GM23338 (cell line): ENCODE measurements around the gene DAPK1. TPM values are rescaled to one million over a fixed set of nuclear protein-coding genes. Genes with fewer than 3 reads are reported as not detected.

Experiments
- ATAC-seq: fragments of 200-7000 bp; cut with Tn5 transposase; 3 replicates; pipeline ENCODE4 v1.9.1; 2020
- DNase-seq: peaks from one replicate; pipeline ENCODE4 v3.0.0-alpha.2; 2015; ENCODE audit warnings: low spot score
- H2AFZ ChIP-seq: fragments of 200-600 bp; sonication (generic); 2 replicates; pipeline ENCODE4 v1.8.0; 2016; ENCODE audit warnings: antibody characterized with exemption, mild to moderate bottlenecking, moderate library complexity
- H3F3A ChIP-seq: fragments of 200-600 bp; sonication (generic); replicated peaks from 2 replicates; pipeline ENCODE4 v1.8.0; 2017; ENCODE audit warnings: antibody characterized with exemption, mixed run types, low read depth
- H3K27ac ChIP-seq: fragments of 200-600 bp; sonication (generic); 2 replicates; pipeline ENCODE4 v1.6.1; 2016; ENCODE audit warnings: low read depth
- H3K27me3 ChIP-seq: fragments of 200-600 bp; sonication (generic); 2 replicates; pipeline ENCODE4 v1.8.0; 2016; ENCODE audit warnings: mild to moderate bottlenecking, mixed run types, moderate library complexity; ENCODE audit not compliant: insufficient read depth
- H3K36me3 ChIP-seq: fragments of 200-600 bp; sonication (generic); 2 replicates; pipeline ENCODE4 v1.8.0; 2016; ENCODE audit warnings: mild to moderate bottlenecking; ENCODE audit not compliant: insufficient read depth
- H3K4me1 ChIP-seq: fragments of 200-600 bp; sonication (generic); 2 replicates; pipeline ENCODE4 v1.8.0; 2016; ENCODE audit warnings: mild to moderate bottlenecking, moderate library complexity; ENCODE audit not compliant: insufficient read depth
- H3K4me2 ChIP-seq: fragments of 200-600 bp; sonication (generic); 2 replicates; pipeline ENCODE4 v1.7.1; 2017; ENCODE audit warnings: mixed run types
- H3K4me3 ChIP-seq: fragments of 200-600 bp; sonication (generic); 2 replicates; pipeline ENCODE4 v1.6.1; 2016; ENCODE audit warnings: mixed run types
- H3K79me2 ChIP-seq: fragments of 200-600 bp; sonication (generic); replicated peaks from 2 replicates; pipeline ENCODE4 v1.8.0; 2017; ENCODE audit warnings: mild to moderate bottlenecking; ENCODE audit not compliant: insufficient read depth
- H3K9me2 ChIP-seq: fragments of 200-600 bp; sonication (generic); 2 replicates; pipeline ENCODE4 v1.8.0; 2017; ENCODE audit not compliant: insufficient read depth
- H4K20me1 ChIP-seq: fragments of 200-600 bp; sonication (generic); replicated peaks from 2 replicates; pipeline ENCODE4 v1.8.0; 2017; ENCODE audit warnings: mild to moderate bottlenecking; ENCODE audit not compliant: insufficient read depth
- H3K27ac Mint-ChIP-seq: 2 replicates; pipeline ENCODE4 v1.8.0; 2020; ENCODE audit warnings: inconsistent platforms, mild to moderate bottlenecking, moderate library complexity, mixed read lengths
- H3K27me3 Mint-ChIP-seq: 3 replicates; pipeline ENCODE4 v1.8.0; 2022; ENCODE audit warnings: low read depth, mild to moderate bottlenecking, moderate library complexity, mixed read lengths, inconsistent platforms; ENCODE audit not compliant: insufficient read depth, poor library complexity
- H3K36me3 Mint-ChIP-seq: 3 replicates; pipeline ENCODE4 v1.8.0; 2021; ENCODE audit warnings: low read depth, mild to moderate bottlenecking, inconsistent platforms, moderate library complexity, mixed read lengths
- H3K4me1 Mint-ChIP-seq: 3 replicates; pipeline ENCODE4 v1.8.0; 2020; ENCODE audit warnings: mild to moderate bottlenecking, inconsistent platforms, mixed read lengths
- H3K4me3 Mint-ChIP-seq: 3 replicates; pipeline ENCODE4 v1.8.0; 2021; ENCODE audit warnings: moderate library complexity, mild to moderate bottlenecking, inconsistent platforms, mixed read lengths
- H3K9me3 Mint-ChIP-seq: 3 replicates; pipeline ENCODE4 v1.8.0; 2020; ENCODE audit warnings: moderate library complexity, mild to moderate bottlenecking, inconsistent platforms, mixed read lengths
- CREB1 ChIP-seq: fragments of 250-450 bp; sonication (Bioruptor Pico); IDR thresholded peaks from 2 replicates; pipeline ENCODE4 v1.5.0; 2020; ENCODE audit warnings: low read depth, mild to moderate bottlenecking, moderate library complexity
- EZH2 ChIP-seq: fragments of 200-600 bp; sonication (generic); IDR thresholded peaks from one replicate; pipeline ENCODE4 v1.8.0; 2017; ENCODE audit warnings: antibody characterized with exemption, mild to moderate bottlenecking, low read depth; ENCODE audit not compliant: unreplicated experiment
- EZH2phosphoT487 ChIP-seq: fragments of 200-600 bp; sonication (generic); IDR thresholded peaks from one replicate; pipeline ENCODE4 v1.8.1; 2018; ENCODE audit warnings: antibody characterized with exemption; ENCODE audit not compliant: unreplicated experiment
- JUNB ChIP-seq: IDR thresholded peaks from one replicate; pipeline ENCODE4 v1.6.1; 2016; ENCODE audit warnings: antibody characterized with exemption; ENCODE audit not compliant: unreplicated experiment
- NANOG ChIP-seq: IDR thresholded peaks from 2 replicates; pipeline ENCODE4 v1.6.1; 2016; ENCODE audit warnings: antibody characterized with exemption, borderline replicate concordance
- POLR2AphosphoS5 ChIP-seq: IDR thresholded peaks from 2 replicates; pipeline ENCODE4 v1.6.1; 2016; ENCODE audit warnings: antibody characterized with exemption, low read depth
- STAT1 ChIP-seq: IDR thresholded peaks from one replicate; pipeline ENCODE4 v1.6.1; 2016; ENCODE audit warnings: antibody characterized with exemption; ENCODE audit not compliant: unreplicated experiment
- ZNF114 ChIP-seq: fragments of 250-450 bp; sonication (Bioruptor Pico); IDR thresholded peaks from 2 replicates; pipeline ENCODE4 v1.5.0; 2020; ENCODE audit warnings: mild to moderate bottlenecking, moderate library complexity
- ZNF331 ChIP-seq: fragments of 250-450 bp; sonication (Bioruptor Pico); IDR thresholded peaks from 2 replicates; pipeline ENCODE4 v1.5.0; 2020; ENCODE audit warnings: low read depth, mild to moderate bottlenecking, moderate library complexity
- polyA plus RNA-seq: library from polyadenylated mRNA; unstranded; fragments of >200 nt; fragmentation: Nextera tagmentation; extraction: Ambion mirVana; gene quantifications from 2 replicates; pipeline ENCODE4 v1.2.1, GENCODE V29; 2016
- total RNA-seq: library from RNA; depleted of rRNA; stranded (reverse); fragments of >200 nt; shearing (Covaris generic); gene quantifications from 2 replicates; pipeline ENCODE4 v1.2.3, GENCODE V29; 2014
- TF ChIP-seq, protein P1 (sequence below), 2 experiments: fragments of 200-600 bp in 1 of 2; sonication (generic) in 1 of 2; conservative IDR thresholded peaks; 2 replicates each; pipeline versions ENCODE4 v1.5.1 to v1.6.1; 2016 to 2017; ENCODE audit warnings: antibody characterized with exemption in 2 of 2, low read depth in 2 of 2, mild to moderate bottlenecking in 2 of 2, moderate library complexity in 1 of 2
- TF ChIP-seq, protein P2 (sequence below): fragments of 250-450 bp; sonication (Bioruptor Pico); IDR thresholded peaks from 2 replicates; pipeline ENCODE4 v1.5.0; 2020; ENCODE audit warnings: mild to moderate bottlenecking, moderate library complexity
- TF ChIP-seq, protein P3 (sequence below): IDR thresholded peaks from 2 replicates; pipeline ENCODE4 v1.6.1; 2016; ENCODE audit warnings: antibody characterized with exemption
- TF ChIP-seq, protein P4 (sequence below): IDR thresholded peaks from one replicate; pipeline ENCODE4 v1.6.1; 2018; ENCODE audit warnings: antibody characterized with exemption; ENCODE audit not compliant: unreplicated experiment

DAPK1 gene
- total and polyA plus RNA-seq, 2 experiments from 2014 or later: 37.0 to 134 TPM

DNA sequence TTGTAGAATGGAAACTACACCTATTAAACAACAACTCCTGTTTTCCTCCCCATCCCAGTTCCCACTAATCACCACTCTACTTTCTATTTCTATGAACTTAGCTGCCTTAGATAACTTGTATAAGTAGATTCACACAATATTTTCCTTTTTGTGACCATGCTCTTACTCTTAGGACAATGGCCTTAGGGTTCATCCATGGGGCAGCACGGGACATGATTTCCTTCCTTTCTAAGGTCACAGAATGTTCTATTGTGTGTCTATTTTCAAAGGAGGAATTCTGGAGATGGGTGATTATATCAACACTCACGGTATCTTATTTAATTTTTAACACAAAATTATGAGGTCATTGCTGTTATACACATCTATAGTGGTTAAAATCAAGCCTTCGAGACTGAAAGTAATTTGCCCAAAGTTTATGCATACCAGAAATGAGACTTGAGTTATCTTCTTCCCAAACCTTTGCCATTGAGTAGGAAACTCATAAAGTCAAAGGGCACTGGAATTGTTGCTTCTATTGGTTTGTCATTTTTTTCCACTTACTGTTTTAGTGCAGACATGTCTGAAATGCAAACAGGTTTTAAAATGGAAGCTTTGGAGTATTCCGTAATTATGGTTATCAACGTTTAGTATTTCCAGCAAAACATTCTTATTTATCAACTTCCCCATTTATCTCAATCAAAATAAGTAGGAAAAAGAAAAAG is 251.8 kb downstream of the DAPK1 start:
- Histone ChIP-seq H3K4me1 (no peaks in the 10 kb centered on the region), H3K36me3 (no peaks in the 10 kb centered on the region; the same call in 1 of the 2 replicates), H3K9me2 (no peaks in the 10 kb centered on the region), H3K27ac (no peak overlapping the region), H3K79me2 (no peaks in the 10 kb centered on the region), H3K27me3 (no peaks in the 10 kb centered on the region), H2AFZ (no peak overlapping the region), H3F3A (no peaks in the 10 kb centered on the region), H4K20me1 (no peaks in the 10 kb centered on the region), H3K4me2 (no peak overlapping the region), H3K4me3 (no peak overlapping the region)
- no peaks in the 10 kb centered on the region for H3K36me3 Mint-ChIP-seq
- TF ChIP-seq, protein P1, sequence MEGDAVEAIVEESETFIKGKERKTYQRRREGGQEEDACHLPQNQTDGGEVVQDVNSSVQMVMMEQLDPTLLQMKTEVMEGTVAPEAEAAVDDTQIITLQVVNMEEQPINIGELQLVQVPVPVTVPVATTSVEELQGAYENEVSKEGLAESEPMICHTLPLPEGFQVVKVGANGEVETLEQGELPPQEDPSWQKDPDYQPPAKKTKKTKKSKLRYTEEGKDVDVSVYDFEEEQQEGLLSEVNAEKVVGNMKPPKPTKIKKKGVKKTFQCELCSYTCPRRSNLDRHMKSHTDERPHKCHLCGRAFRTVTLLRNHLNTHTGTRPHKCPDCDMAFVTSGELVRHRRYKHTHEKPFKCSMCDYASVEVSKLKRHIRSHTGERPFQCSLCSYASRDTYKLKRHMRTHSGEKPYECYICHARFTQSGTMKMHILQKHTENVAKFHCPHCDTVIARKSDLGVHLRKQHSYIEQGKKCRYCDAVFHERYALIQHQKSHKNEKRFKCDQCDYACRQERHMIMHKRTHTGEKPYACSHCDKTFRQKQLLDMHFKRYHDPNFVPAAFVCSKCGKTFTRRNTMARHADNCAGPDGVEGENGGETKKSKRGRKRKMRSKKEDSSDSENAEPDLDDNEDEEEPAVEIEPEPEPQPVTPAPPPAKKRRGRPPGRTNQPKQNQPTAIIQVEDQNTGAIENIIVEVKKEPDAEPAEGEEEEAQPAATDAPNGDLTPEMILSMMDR (conservative IDR thresholded peaks at IDR 0.05; ENCODE audit: low read depth in 2 of 2): no peak
- no peak for TF ChIP-seq POLR2AphosphoS5
- no peak for TF ChIP-seq ZNF114 (CRISPR knock-in tag)
- no peak for TF ChIP-seq STAT1
- TF ChIP-seq JUNB: no peak
- TF ChIP-seq ZNF331 (CRISPR knock-in tag): no peak
- no peak for TF ChIP-seq CREB1 (CRISPR knock-in tag)
- no peak for TF ChIP-seq EZH2phosphoT487
- no peak for TF ChIP-seq NANOG
- TF ChIP-seq, protein P2, sequence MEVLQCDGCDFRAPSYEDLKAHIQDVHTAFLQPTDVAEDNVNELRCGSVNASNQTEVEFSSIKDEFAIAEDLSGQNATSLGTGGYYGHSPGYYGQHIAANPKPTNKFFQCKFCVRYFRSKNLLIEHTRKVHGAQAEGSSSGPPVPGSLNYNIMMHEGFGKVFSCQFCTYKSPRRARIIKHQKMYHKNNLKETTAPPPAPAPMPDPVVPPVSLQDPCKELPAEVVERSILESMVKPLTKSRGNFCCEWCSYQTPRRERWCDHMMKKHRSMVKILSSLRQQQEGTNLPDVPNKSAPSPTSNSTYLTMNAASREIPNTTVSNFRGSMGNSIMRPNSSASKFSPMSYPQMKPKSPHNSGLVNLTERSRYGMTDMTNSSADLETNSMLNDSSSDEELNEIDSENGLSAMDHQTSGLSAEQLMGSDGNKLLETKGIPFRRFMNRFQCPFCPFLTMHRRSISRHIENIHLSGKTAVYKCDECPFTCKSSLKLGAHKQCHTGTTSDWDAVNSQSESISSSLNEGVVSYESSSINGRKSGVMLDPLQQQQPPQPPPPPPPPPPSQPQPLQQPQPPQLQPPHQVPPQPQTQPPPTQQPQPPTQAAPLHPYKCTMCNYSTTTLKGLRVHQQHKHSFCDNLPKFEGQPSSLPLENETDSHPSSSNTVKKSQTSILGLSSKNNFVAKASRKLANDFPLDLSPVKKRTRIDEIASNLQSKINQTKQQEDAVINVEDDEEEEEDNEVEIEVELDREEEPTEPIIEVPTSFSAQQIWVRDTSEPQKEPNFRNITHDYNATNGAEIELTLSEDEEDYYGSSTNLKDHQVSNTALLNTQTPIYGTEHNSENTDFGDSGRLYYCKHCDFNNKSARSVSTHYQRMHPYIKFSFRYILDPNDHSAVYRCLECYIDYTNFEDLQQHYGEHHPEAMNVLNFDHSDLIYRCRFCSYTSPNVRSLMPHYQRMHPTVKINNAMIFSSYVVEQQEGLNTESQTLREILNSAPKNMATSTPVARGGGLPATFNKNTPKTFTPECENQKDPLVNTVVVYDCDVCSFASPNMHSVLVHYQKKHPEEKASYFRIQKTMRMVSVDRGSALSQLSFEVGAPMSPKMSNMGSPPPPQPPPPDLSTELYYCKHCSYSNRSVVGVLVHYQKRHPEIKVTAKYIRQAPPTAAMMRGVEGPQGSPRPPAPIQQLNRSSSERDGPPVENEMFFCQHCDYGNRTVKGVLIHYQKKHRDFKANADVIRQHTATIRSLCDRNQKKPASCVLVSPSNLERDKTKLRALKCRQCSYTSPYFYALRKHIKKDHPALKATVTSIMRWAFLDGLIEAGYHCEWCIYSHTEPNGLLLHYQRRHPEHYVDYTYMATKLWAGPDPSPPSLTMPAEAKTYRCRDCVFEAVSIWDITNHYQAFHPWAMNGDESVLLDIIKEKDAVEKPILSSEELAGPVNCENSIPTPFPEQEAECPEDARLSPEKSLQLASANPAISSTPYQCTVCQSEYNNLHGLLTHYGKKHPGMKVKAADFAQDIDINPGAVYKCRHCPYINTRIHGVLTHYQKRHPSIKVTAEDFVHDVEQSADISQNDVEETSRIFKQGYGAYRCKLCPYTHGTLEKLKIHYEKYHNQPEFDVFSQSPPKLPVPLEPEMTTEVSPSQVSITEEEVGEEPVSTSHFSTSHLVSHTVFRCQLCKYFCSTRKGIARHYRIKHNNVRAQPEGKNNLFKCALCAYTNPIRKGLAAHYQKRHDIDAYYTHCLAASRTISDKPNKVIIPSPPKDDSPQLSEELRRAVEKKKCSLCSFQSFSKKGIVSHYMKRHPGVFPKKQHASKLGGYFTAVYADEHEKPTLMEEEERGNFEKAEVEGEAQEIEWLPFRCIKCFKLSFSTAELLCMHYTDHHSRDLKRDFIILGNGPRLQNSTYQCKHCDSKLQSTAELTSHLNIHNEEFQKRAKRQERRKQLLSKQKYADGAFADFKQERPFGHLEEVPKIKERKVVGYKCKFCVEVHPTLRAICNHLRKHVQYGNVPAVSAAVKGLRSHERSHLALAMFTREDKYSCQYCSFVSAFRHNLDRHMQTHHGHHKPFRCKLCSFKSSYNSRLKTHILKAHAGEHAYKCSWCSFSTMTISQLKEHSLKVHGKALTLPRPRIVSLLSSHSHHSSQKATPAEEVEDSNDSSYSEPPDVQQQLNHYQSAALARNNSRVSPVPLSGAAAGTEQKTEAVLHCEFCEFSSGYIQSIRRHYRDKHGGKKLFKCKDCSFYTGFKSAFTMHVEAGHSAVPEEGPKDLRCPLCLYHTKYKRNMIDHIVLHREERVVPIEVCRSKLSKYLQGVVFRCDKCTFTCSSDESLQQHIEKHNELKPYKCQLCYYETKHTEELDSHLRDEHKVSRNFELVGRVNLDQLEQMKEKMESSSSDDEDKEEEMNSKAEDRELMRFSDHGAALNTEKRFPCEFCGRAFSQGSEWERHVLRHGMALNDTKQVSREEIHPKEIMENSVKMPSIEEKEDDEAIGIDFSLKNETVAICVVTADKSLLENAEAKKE (CRISPR knock-in tag): no peak
- TF ChIP-seq, protein P3, sequence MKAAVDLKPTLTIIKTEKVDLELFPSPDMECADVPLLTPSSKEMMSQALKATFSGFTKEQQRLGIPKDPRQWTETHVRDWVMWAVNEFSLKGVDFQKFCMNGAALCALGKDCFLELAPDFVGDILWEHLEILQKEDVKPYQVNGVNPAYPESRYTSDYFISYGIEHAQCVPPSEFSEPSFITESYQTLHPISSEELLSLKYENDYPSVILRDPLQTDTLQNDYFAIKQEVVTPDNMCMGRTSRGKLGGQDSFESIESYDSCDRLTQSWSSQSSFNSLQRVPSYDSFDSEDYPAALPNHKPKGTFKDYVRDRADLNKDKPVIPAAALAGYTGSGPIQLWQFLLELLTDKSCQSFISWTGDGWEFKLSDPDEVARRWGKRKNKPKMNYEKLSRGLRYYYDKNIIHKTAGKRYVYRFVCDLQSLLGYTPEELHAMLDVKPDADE: no peak
- TF ChIP-seq, protein P4, sequence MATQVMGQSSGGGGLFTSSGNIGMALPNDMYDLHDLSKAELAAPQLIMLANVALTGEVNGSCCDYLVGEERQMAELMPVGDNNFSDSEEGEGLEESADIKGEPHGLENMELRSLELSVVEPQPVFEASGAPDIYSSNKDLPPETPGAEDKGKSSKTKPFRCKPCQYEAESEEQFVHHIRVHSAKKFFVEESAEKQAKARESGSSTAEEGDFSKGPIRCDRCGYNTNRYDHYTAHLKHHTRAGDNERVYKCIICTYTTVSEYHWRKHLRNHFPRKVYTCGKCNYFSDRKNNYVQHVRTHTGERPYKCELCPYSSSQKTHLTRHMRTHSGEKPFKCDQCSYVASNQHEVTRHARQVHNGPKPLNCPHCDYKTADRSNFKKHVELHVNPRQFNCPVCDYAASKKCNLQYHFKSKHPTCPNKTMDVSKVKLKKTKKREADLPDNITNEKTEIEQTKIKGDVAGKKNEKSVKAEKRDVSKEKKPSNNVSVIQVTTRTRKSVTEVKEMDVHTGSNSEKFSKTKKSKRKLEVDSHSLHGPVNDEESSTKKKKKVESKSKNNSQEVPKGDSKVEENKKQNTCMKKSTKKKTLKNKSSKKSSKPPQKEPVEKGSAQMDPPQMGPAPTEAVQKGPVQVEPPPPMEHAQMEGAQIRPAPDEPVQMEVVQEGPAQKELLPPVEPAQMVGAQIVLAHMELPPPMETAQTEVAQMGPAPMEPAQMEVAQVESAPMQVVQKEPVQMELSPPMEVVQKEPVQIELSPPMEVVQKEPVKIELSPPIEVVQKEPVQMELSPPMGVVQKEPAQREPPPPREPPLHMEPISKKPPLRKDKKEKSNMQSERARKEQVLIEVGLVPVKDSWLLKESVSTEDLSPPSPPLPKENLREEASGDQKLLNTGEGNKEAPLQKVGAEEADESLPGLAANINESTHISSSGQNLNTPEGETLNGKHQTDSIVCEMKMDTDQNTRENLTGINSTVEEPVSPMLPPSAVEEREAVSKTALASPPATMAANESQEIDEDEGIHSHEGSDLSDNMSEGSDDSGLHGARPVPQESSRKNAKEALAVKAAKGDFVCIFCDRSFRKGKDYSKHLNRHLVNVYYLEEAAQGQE: no peak
- no peak for TF ChIP-seq EZH2
- peaks cover 6% of the 10 kb centered on the region for H3K9me3 Mint-ChIP-seq
- ATAC-seq (no peak), DNase-seq (no peak)
- no peak overlapping the region for H3K4me3 Mint-ChIP-seq
- H3K27ac Mint-ChIP-seq: no peak overlapping the region
- peaks cover 1% of the 10 kb centered on the region for H3K27me3 Mint-ChIP-seq
- H3K4me1 Mint-ChIP-seq: peaks cover 16% of the 10 kb centered on the region
